Keratinocyte (primary cell): ENCODE results near the gene DCLK2. TPM values are rescaled to one million over a fixed set of nuclear protein-coding genes. Genes with fewer than 3 reads are reported as not detected.

Experiments
- DNase-seq: peaks from one replicate; pipeline ENCODE4 v3.0.0-alpha.2; 2011; ENCODE audit warnings: low read depth, missing footprints, low spot score
- FAIRE-seq: peaks from 2 replicates; lab custom pipeline; 2011; peaks lifted over from hg19 to GRCh38; lab: Jason Lieb, UNC
- H2AFZ ChIP-seq: 2 replicates; pipeline ENCODE4 v1.6.0; 2012; ENCODE audit warnings: low read length, control low read depth, inconsistent platforms; ENCODE audit not compliant: control insufficient read depth
- H3K27ac ChIP-seq: 2 replicates; pipeline ENCODE4 v1.5.1; 2011; ENCODE audit warnings: low read length; ENCODE audit not compliant: control insufficient read depth, insufficient read depth
- H3K27me3 ChIP-seq: 3 replicates; pipeline ENCODE4 v1.6.0; 2011; ENCODE audit warnings: low read length; ENCODE audit not compliant: control insufficient read depth, insufficient read depth; ENCODE audit errors: extremely low read depth
- H3K36me3 ChIP-seq, 2 experiments: 2 replicates in 1 of 2; 3 replicates in 1 of 2; pipeline ENCODE4 v1.5.1; 2011; ENCODE audit warnings: low read length in 2 of 2, mild to moderate bottlenecking in 1 of 2; ENCODE audit not compliant: control insufficient read depth in 2 of 2, insufficient read depth in 2 of 2; ENCODE audit errors: extremely low read depth in 1 of 2
- H3K4me1 ChIP-seq: 3 replicates; pipeline ENCODE4 v1.5.1; 2011; ENCODE audit warnings: low read length; ENCODE audit not compliant: control insufficient read depth, insufficient read depth; ENCODE audit errors: extremely low read depth
- H3K4me2 ChIP-seq: 3 replicates; pipeline ENCODE4 v1.6.0; 2011; ENCODE audit warnings: low read depth, low read length; ENCODE audit not compliant: control insufficient read depth, insufficient read depth; ENCODE audit errors: extremely low read depth
- H3K4me3 ChIP-seq, 3 experiments: fragments of 200-600 bp in 1 of 3; sonication (generic) in 1 of 3; 2 replicates in 2 of 3; 3 replicates in 1 of 3; pipeline ENCODE4 v1.5.1; 2011 to 2016; ENCODE audit warnings: low read length in 3 of 3, mild to moderate bottlenecking in 3 of 3, control low read depth in 2 of 3, inconsistent platforms in 1 of 3, low read depth in 1 of 3, mixed read lengths in 1 of 3, mixed run types in 1 of 3, moderate library complexity in 1 of 3; ENCODE audit not compliant: control insufficient read depth in 2 of 3, insufficient read depth in 2 of 3; ENCODE audit errors: extremely low read depth in 1 of 3
- H3K79me2 ChIP-seq: 2 replicates; pipeline ENCODE4 v1.6.0; 2012; ENCODE audit warnings: low read length; ENCODE audit not compliant: control insufficient read depth, insufficient read depth
- H3K9ac ChIP-seq: 3 replicates; pipeline ENCODE4 v1.6.0; 2011; ENCODE audit warnings: low read length; ENCODE audit not compliant: control insufficient read depth, insufficient read depth; ENCODE audit errors: extremely low read depth
- H3K9me1 ChIP-seq: 3 replicates; pipeline ENCODE4 v1.6.0; 2011; ENCODE audit warnings: low read length; ENCODE audit not compliant: control insufficient read depth, insufficient read depth; ENCODE audit errors: extremely low read depth
- H3K9me3 ChIP-seq: 2 replicates; pipeline ENCODE4 v1.5.1; 2012; ENCODE audit warnings: low read depth, low read length; ENCODE audit not compliant: control insufficient read depth
- H4K20me1 ChIP-seq: 3 replicates; pipeline ENCODE4 v1.6.0; 2011; ENCODE audit warnings: low read length; ENCODE audit not compliant: control insufficient read depth, insufficient read depth; ENCODE audit errors: extremely low read depth
- CTCF ChIP-seq, 3 experiments: IDR thresholded peaks in 1 of 3; conservative IDR thresholded peaks in 1 of 3; optimal IDR thresholded peaks in 1 of 3; 2 replicates in 2 of 3; 3 replicates in 1 of 3; pipeline versions ENCODE3 to v1.5.1; 2011; ENCODE audit warnings: low read length in 3 of 3, mild to moderate bottlenecking in 3 of 3, moderate library complexity in 2 of 3, control low read depth in 1 of 3, inconsistent platforms in 1 of 3; ENCODE audit not compliant: insufficient read depth in 2 of 3; ENCODE audit errors: extremely low read depth in 1 of 3
- EZH2 ChIP-seq: IDR thresholded peaks from one replicate; pipeline ENCODE4 v1.6.1; 2012; ENCODE audit warnings: inconsistent platforms, mild to moderate bottlenecking, low read length, moderate library complexity
- dilution Hi-C: fragments of 300-500 bp; cut with MboI; formaldehyde crosslinking; loops from one replicate; pipeline ENCODE4 v1.7.0; 2020; ENCODE audit warnings: low sequenced_read_pairs; ENCODE audit not compliant: extremely low pct_ligation_motif_present
- polyA plus RNA-seq, 5 experiments: library from polyadenylated mRNA; depleted of rRNA in 3 of 5; stranded (reverse) in 3 of 5; stranded (forward) in 1 of 5; unstranded in 1 of 5; fragments of >200 nt; gene quantifications; 1 replicate in 1 of 5; 2 replicates in 3 of 5; 3 replicates in 1 of 5; pipeline versions ENCODE4 v1.2.1 to v1.2.3, GENCODE V29; 2011 to 2012; ENCODE audit warnings: missing spikeins in 2 of 5, low read depth in 1 of 5, low replicate concordance in 1 of 5

The DCLK2 gene
- polyA plus RNA-seq, 1 donor (not counting 4 experiments of a cell fraction or from before 2014, with no cell fraction given) = 0.07 TPM

GRCh38 chr4:150216726-150217125 is 138.5 kb downstream of the DCLK2 start:
- DNase-seq (no peak), FAIRE-seq (no peak)
- H3K4me2 ChIP-seq = no peak overlapping the region
- H3K4me1 ChIP-seq = peaks cover 23% of the 10 kb centered on the region
- H2AFZ ChIP-seq = no peak overlapping the region
- no peaks in the 10 kb centered on the region for H3K9me3 ChIP-seq
- TF ChIP-seq EZH2 (no peak), CTCF (optimal IDR thresholded peaks at IDR 0.05 in 1 of 3, IDR thresholded peaks at IDR 0.05 in 1 of 3, conservative IDR thresholded peaks at IDR 0.05 in 1 of 3; ENCODE audit: extremely low read depth in 1 of 3, insufficient read depth in 2 of 3, low read length in 3 of 3) (no peak)
- no peak overlapping the region for H3K9ac ChIP-seq
- dilution Hi-C loops = loop anchor here (25.0 kb wide), 1 partner anchor 204 kb away; no protein-coding TSS in a partner anchor
- H3K27me3 ChIP-seq = no peaks in the 10 kb centered on the region
- H3K4me3 ChIP-seq = no peak overlapping the region
- H3K36me3 ChIP-seq = no peaks in the 10 kb centered on the region
- H3K9me1 ChIP-seq = no peaks in the 10 kb centered on the region
- no peak overlapping the region for H3K27ac ChIP-seq
- H3K79me2 ChIP-seq = no peaks in the 10 kb centered on the region
- no peaks in the 10 kb centered on the region for H4K20me1 ChIP-seq

DNA sequence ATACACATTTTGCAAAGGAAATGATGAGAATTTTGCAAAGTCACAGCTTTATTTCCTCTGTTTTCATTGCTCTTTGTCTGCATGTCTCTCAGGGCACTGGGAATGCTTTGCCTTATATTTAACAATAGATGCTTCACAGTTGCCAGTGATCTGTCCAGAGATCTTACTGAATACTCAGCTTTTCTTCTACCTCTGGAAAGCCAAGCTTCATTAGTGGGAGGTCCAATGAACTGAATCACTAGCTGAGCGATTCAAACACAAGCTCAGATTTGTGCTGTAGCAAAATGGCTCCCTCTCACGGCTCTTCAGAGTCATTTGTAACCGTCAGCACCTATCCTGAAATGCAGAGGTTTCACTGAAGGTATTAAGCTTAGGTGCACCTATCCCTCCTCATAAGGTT is 138.9 kb downstream of the DCLK2 start:
- H3K4me3 ChIP-seq = no peak overlapping the region
- dilution Hi-C loops = loop anchor here (25.0 kb wide), 1 partner anchor 205 kb away; no protein-coding TSS in a partner anchor
- H3K79me2 ChIP-seq = no peaks in the 10 kb centered on the region
- no peak for TF ChIP-seq EZH2
- TF ChIP-seq CTCF (optimal IDR thresholded peaks at IDR 0.05 in 1 of 3, IDR thresholded peaks at IDR 0.05 in 1 of 3, conservative IDR thresholded peaks at IDR 0.05 in 1 of 3; ENCODE audit: extremely low read depth in 1 of 3, insufficient read depth in 2 of 3, low read length in 3 of 3) = peak; percentile 43 to 57 (median 51)
- no peak overlapping the region for H3K9ac ChIP-seq
- no peak overlapping the region for H3K27ac ChIP-seq
- H3K4me1 ChIP-seq = peaks cover 19% of the 10 kb centered on the region
- H3K36me3 ChIP-seq = no peaks in the 10 kb centered on the region
- DNase-seq (no peak), FAIRE-seq (peak; percentile 70)
- H3K9me3 ChIP-seq = no peaks in the 10 kb centered on the region
- H3K4me2 ChIP-seq = no peak overlapping the region
- peak overlapping the region; percentile 3 for H2AFZ ChIP-seq
- H3K27me3 ChIP-seq = no peaks in the 10 kb centered on the region
- H3K9me1 ChIP-seq = no peaks in the 10 kb centered on the region
- H4K20me1 ChIP-seq = no peaks in the 10 kb centered on the region
